Heart left ventricle (tissue), 13 donors: ENCODE results near the gene LRRC27.

Experiments used
- POLR2A ChIP-seq, 2 donors: fragments of 450-650 bp; IDR thresholded peaks; one replicate each; pipeline ENCODE4 v1.6.1; 2017; ENCODE audit warnings: antibody characterized with exemption in 2 of 2, mild to moderate bottlenecking in 2 of 2, moderate library complexity in 2 of 2
- TF ChIP-seq, protein P1 (sequence below), 12 donors: fragments of 200-600 bp; sonication (generic) in 4 of 12; IDR thresholded peaks; one replicate each; pipeline versions ENCODE4 v1.5.0 to v1.8.0; 2018 to 2022; ENCODE audit warnings: antibody characterized with exemption in 12 of 12, mild to moderate bottlenecking in 5 of 12
- donor health status: ischemic (EF 13 %, LVEDD 7.1; RV severe dilation, severe dysfunction).
- donor health status: DM: no; HTN: yes; CAD: no.
- donor health status: DM: no; HTN: no; CAD: no.
- donor health status: ischemic (EF 25% LVEDD 6.9; RV normal size, moderate dysfunction).
- donor health status: ischemic (EF 25% LVEDD 5.7; RV mildly dilated, moderate dysfunction).
- donor health status: ischemic (EF 35%, LVEDD 5.7; RV mildly dilated, moderate dysfunction).
- donor health status: nonischemic (EF 11% LVEDD 7.7; RV severe dilation, severe dysfunction).
- donor health status: DM: yes; HTN: yes; CAD: no.
- donor health status: PGD.
- donor health status: ischemic (EF 29% LVEDD 5.4; RV normal size, mild dysfunction).
- donor health status: nonischemic (EF 23%, LVEDD 6.1; RV moderate dilation, normal function).

DNA sequence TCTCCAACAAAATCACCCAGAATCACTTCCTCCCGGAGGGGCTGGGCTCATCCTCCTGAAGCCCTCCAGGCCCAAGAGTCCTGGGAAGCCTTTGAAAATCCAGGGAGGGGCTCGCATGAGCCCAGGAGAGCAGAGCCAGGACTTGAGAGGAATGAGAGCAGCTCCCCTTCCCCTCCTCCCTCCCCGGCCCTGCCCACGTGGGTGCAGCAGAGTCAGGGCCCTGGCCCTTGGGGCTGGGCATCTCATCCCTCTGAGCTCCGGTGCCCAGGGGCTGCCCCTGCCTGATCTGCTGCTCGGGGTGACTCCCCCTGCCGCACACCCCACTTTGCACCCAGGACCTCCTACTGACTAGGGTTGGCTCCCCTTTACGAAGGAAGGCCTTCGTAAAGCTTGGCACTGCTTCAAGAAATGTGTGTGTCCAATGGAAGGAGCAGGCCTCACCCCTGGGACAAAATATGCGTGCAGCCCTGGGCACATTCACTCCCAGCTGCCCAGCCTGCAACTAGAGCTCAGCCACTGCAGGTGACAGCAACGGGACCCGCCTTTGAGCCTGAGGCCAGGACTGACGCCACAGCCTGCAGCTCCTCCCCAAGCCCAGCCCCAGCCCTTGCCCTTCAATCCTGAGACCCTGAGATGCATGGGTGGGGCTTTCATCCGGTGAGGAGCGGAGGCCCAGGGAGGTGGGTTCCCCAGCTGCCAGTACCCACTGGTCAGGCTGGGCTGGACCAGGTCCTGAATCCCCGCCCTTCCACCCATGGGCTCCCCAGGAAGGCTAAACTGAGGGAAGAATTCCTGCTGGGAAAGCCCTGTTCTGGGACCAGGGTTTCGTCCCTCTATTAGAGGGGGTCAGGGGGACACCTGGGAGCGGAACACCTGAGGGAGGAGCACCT is 86.8 kb downstream of the LRRC27 start:
- TF ChIP-seq, protein P1, sequence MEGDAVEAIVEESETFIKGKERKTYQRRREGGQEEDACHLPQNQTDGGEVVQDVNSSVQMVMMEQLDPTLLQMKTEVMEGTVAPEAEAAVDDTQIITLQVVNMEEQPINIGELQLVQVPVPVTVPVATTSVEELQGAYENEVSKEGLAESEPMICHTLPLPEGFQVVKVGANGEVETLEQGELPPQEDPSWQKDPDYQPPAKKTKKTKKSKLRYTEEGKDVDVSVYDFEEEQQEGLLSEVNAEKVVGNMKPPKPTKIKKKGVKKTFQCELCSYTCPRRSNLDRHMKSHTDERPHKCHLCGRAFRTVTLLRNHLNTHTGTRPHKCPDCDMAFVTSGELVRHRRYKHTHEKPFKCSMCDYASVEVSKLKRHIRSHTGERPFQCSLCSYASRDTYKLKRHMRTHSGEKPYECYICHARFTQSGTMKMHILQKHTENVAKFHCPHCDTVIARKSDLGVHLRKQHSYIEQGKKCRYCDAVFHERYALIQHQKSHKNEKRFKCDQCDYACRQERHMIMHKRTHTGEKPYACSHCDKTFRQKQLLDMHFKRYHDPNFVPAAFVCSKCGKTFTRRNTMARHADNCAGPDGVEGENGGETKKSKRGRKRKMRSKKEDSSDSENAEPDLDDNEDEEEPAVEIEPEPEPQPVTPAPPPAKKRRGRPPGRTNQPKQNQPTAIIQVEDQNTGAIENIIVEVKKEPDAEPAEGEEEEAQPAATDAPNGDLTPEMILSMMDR (IDR thresholded peaks at IDR 0.05) = no peak
- TF ChIP-seq POLR2A (IDR thresholded peaks at IDR 0.05) = no peak
